MM.1S (cell line): ENCODE measurements around the gene CELF5.

Source experiments
- DNase-seq: peaks from one replicate; pipeline ENCODE4 v3.0.0-alpha.2; 2015
- H2AFZ ChIP-seq: fragments of 300-600 bp; sonication (generic); 2 replicates; pipeline ENCODE4 v1.6.0; 2016; ENCODE audit warnings: antibody characterized with exemption, low read length
- H3F3A ChIP-seq: fragments of 300-600 bp; sonication (generic); 2 replicates; pipeline ENCODE4 v1.6.1; 2016; ENCODE audit warnings: mild to moderate bottlenecking, antibody characterized with exemption, low read length, moderate library complexity, mixed read lengths; ENCODE audit not compliant: insufficient read depth
- H3K27ac ChIP-seq: fragments of 300-600 bp; sonication (generic); 2 replicates; pipeline ENCODE4 v1.5.1; 2016; ENCODE audit warnings: mild to moderate bottlenecking, low read length
- H3K27me3 ChIP-seq: fragments of 300-600 bp; sonication (generic); replicated peaks from 2 replicates; pipeline ENCODE4 v1.6.0; 2016; ENCODE audit warnings: low read length; ENCODE audit not compliant: insufficient read depth
- H3K36me3 ChIP-seq: fragments of 300-600 bp; sonication (generic); replicated peaks from 2 replicates; pipeline ENCODE4 v1.6.1; 2016; ENCODE audit warnings: mild to moderate bottlenecking, low read length, mixed read lengths; ENCODE audit not compliant: insufficient read depth
- H3K4me1 ChIP-seq: fragments of 300-600 bp; sonication (generic); 2 replicates; pipeline ENCODE4 v1.6.1; 2016; ENCODE audit warnings: low read length, mixed read lengths
- H3K4me2 ChIP-seq: fragments of 300-600 bp; sonication (generic); 2 replicates; pipeline ENCODE4 v1.6.0; 2016; ENCODE audit warnings: low read depth, low read length
- H3K4me3 ChIP-seq: fragments of 300-600 bp; sonication (generic); 2 replicates; pipeline ENCODE4 v1.5.1; 2016; ENCODE audit warnings: low read length, mixed read lengths
- H3K79me2 ChIP-seq: fragments of 300-600 bp; sonication (generic); 2 replicates; pipeline ENCODE4 v1.6.1; 2016; ENCODE audit warnings: mixed run types, low read length, mixed read lengths
- H3K9ac ChIP-seq: fragments of 300-600 bp; sonication (generic); 2 replicates; pipeline ENCODE4 v1.6.1; 2016; ENCODE audit warnings: low read length, mixed read lengths
- H3K9me2 ChIP-seq: fragments of 300-600 bp; sonication (generic); replicated peaks from 2 replicates; pipeline ENCODE4 v1.6.1; 2016; ENCODE audit warnings: mild to moderate bottlenecking, low read length, mixed read lengths; ENCODE audit not compliant: insufficient read depth
- H3K9me3 ChIP-seq: fragments of 300-600 bp; sonication (generic); replicated peaks from 2 replicates; pipeline ENCODE4 v1.6.1; 2016; ENCODE audit warnings: mild to moderate bottlenecking, low read length, mixed read lengths; ENCODE audit not compliant: insufficient read depth
- H4K20me1 ChIP-seq: fragments of 300-600 bp; sonication (generic); 2 replicates; pipeline ENCODE4 v1.6.1; 2016; ENCODE audit warnings: mild to moderate bottlenecking, low read length, moderate library complexity, mixed read lengths; ENCODE audit not compliant: insufficient read depth
- CTCF ChIP-seq: fragments of 300-600 bp; sonication (generic); IDR thresholded peaks from 2 replicates; pipeline ENCODE4 v1.5.1; 2016; ENCODE audit warnings: antibody characterized with exemption, low read length, mixed read lengths
- EZH2 ChIP-seq: fragments of 300-600 bp; sonication (generic); optimal IDR thresholded peaks from 2 replicates; pipeline ENCODE3; 2017; ENCODE audit warnings: low read depth, mild to moderate bottlenecking, antibody characterized with exemption, low read length, mixed read lengths
- EZH2phosphoT487 ChIP-seq: fragments of 300-600 bp; sonication (generic); IDR thresholded peaks from 2 replicates; pipeline ENCODE4 v1.6.1; 2018; ENCODE audit warnings: antibody characterized with exemption, low read length

Gene CELF5

DNA sequence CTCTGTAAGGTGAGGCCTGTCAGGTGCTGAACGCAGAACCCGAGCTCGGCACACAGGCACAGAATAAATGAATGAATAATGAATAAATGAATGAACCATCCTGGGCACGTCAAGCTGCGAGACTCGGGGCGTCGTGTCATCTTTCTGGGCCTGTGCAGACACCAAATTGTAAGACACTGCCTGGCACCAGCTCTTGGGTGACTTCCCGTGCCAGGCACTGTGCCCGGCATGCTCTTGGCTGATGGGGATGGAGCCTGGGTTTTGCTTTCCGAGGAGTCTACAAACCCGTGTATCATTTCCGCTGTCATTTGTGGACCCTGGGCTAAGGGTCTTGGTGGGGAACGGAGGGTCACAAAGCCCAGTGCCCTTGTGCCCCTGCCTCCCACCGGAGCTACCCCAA, 43.9 kb downstream of the CELF5 start:
- H3K9ac ChIP-seq: no peak overlapping the region
- TF ChIP-seq CTCF (no peak), EZH2 (no peak), EZH2phosphoT487 (no peak)
- no peaks in the 10 kb centered on the region for H3K79me2 ChIP-seq
- H4K20me1 ChIP-seq: no peaks in the 10 kb centered on the region
- peaks cover 90% of the 10 kb centered on the region for H3K27me3 ChIP-seq
- no peak overlapping the region for H3K27ac ChIP-seq
- H3K9me3 ChIP-seq: no peaks in the 10 kb centered on the region
- no peaks in the 10 kb centered on the region for H3K9me2 ChIP-seq
- no peak overlapping the region for H2AFZ ChIP-seq
- H3K36me3 ChIP-seq: no peaks in the 10 kb centered on the region
- H3K4me1 ChIP-seq: no peaks in the 10 kb centered on the region
- no peak overlapping the region for H3K4me3 ChIP-seq
- no peak overlapping the region for H3K4me2 ChIP-seq
- H3F3A ChIP-seq: no peaks in the 10 kb centered on the region
- DNase-seq: no peak

DNA sequence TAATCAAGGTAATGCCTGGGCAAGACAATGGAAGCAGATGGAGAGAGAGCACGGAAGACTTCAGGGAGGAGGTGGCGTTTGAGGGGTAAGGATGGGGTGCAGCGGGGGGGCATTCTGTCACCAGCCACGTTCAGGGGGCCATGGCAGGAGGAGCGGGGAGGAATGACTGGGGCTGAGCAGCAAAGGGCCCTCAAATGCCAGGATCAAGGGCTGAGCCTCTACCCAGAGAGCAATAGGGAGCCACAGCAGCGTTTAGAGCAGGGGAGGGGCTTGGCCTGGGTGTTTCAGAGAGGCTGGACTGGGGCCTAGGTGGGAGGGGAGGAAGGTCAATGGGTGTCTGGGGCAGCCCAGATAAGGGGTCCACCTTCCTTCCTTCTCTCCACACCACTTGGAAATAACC, 44.3 kb downstream of the CELF5 start:
- H3K9me3 ChIP-seq: no peaks in the 10 kb centered on the region
- H2AFZ ChIP-seq: no peak overlapping the region
- H3K4me1 ChIP-seq: no peaks in the 10 kb centered on the region
- TF ChIP-seq CTCF (no peak), EZH2phosphoT487 (no peak), EZH2 (no peak)
- no peak overlapping the region for H3K9ac ChIP-seq
- H3K9me2 ChIP-seq: no peaks in the 10 kb centered on the region
- DNase-seq: no peak
- no peak overlapping the region for H3K4me2 ChIP-seq
- H3K36me3 ChIP-seq: no peaks in the 10 kb centered on the region
- H3K27ac ChIP-seq: no peak overlapping the region
- no peaks in the 10 kb centered on the region for H3F3A ChIP-seq
- H3K27me3 ChIP-seq: peaks cover 90% of the 10 kb centered on the region
- no peaks in the 10 kb centered on the region for H4K20me1 ChIP-seq
- no peaks in the 10 kb centered on the region for H3K79me2 ChIP-seq
- H3K4me3 ChIP-seq: no peak overlapping the region

- Histone ChIP-seq H3K27ac (no peak overlapping the region), H3K4me2 (no peak overlapping the region)
- no peak for DNase-seq
These were observed 45.6 kb downstream of the CELF5 start for GRCh38 chr19:3269916-3270671.

More at GRCh38 chr19:3269916-3270671, 45.6 kb downstream of the CELF5 start:
- Histone ChIP-seq H3K4me1 (no peaks in the 10 kb centered on the region), H2AFZ (no peak overlapping the region), H3K9ac (no peak overlapping the region), H3K27me3 (peaks cover 90% of the 10 kb centered on the region), H3K4me3 (no peak overlapping the region), H3K9me2 (no peaks in the 10 kb centered on the region), H3F3A (no peaks in the 10 kb centered on the region), H4K20me1 (no peaks in the 10 kb centered on the region), H3K9me3 (no peaks in the 10 kb centered on the region), H3K79me2 (no peaks in the 10 kb centered on the region), H3K36me3 (no peaks in the 10 kb centered on the region)
- TF ChIP-seq EZH2: no peak
- no peak for TF ChIP-seq EZH2phosphoT487
- TF ChIP-seq CTCF: no peak
